GM12873 (cell line): ENCODE results near the gene SKIC8.
A peak's percentile ranks its signal among the peaks of the same experiment; 100 is the strongest.

Source experiments
- CTCF ChIP-seq: IDR thresholded peaks from 2 replicates; pipeline ENCODE4 v1.5.1; 2012; ENCODE audit warnings: low read depth, mild to moderate bottlenecking, moderate library complexity, low read length, control low read depth; ENCODE audit not compliant: insufficient read depth; ENCODE audit errors: missing control alignments

Gene SKIC8

GRCh38 chr15:78249131-78249530 is 50.3 kb downstream of the SKIC8 start:
- TF ChIP-seq CTCF, result no peak

DNA sequence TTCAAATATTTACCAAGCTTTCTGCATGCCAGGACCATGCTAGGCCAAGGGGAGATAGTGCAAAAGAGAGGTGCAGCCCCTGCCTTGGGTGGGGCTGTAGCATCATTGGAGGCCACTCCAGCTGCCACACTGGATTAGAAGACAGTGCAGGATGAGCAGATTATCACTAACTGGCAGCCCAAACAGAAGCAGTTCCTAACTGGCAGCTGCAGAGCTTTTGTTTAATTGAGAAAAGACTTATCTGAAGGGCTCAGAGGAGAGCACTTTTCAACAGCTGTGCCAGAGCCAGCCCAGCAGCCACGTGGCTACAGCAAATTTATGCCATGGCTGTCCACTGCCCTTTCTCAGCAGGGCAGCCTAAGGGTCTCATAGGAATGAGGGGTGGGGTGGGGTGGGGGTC is 51.5 kb downstream of the SKIC8 start:
- no peak for TF ChIP-seq CTCF

DNA sequence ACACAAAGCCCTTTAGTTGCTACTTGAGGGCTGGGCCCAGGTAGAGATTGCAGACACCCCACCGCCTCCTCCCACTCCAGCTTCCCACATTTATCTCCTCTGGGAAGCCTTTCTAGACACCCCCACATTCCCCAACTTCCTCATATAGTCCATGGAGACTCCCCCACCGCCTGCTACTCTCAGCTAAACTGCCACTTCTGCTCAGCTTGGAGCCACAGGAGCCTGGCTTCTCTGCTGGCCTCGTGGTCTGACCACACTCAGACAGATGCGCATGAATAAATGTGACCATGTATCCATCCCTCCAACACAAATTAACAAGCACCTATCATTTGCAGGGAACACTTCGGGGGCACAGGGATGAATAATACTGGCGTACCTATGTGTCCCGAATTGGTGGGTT is 54.5 kb downstream of the SKIC8 start:
- TF ChIP-seq CTCF, result no peak

- TF ChIP-seq CTCF, result no peak
Observed at GRCh38 chr15:78244101-78244500, 55.3 kb downstream of the SKIC8 start.

DNA sequence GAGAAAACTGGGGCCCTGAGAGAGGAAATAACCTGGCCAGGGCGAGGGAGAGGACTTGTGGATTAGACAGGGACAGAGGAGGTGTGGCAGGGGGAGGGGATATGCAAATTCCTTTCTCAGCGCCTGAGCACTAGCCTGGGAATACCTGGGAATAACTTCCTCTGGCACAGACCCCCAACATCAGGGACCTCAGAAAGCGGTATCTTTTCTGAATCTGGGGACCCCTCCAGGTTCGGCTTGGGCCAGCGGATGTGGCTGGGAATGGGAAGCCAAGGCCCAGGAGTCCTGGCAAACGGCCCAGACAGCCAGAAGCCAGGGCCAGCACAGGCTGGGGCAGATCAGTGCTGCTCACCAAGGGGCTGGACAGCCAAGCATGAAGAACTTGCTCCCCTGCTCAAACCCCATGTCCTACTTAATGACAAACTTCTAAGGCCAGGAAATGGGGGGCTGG is 55.9 kb downstream of the SKIC8 start:
- no peak for TF ChIP-seq CTCF

DNA sequence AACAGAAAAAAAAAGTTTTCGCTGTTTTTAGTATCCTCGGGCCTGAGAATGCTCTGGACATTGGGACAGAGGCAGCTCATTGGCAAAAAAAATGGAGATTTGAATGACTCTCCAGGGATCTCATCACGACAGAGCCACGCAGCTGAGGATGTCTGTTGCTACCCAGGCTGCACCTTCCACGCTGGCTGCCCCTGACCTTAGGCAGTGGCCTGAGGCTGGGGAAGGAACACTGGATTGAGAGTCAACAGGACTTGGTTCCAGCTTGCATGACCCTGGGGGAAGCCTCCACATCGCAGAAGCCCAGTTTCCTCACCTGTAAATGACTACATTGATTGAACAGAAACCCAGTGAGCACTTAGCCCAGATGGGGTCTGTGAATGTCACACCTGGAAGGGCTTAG is 56.4 kb downstream of the SKIC8 start:
- no peak for TF ChIP-seq CTCF

DNA sequence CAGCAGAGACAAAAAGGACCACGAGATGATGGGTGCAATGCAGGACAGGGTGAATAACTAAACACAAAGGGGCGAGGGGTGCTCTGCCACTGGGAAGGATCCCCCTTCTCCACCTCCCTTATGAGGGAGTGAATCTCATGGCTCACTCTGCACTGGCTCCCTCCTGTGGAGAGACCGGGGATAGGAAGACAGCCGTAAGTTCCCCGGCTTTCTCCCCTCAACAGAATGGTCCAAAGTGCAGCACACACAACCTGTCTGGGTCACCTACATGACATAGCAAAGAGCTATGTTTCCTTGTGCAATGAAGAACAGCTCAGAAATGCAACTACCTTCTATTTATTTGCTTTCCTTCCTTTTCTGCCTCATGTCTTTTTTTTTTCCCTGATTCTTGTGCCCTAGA is 57.3 kb downstream of the SKIC8 start:
- peak; percentile 72 for TF ChIP-seq CTCF

GRCh38 chr15:78241017-78241416 is 58.4 kb downstream of the SKIC8 start:
- TF ChIP-seq CTCF, result peak; percentile 90
